ENCODE measurements around the gene ICAM1.

GRCh38 chr19:10231612-10232228, 39.2 kb upstream of the ICAM1 start:
- no peak for TF ChIP-seq YY1 (IDR thresholded peaks at IDR 0.05; ENCODE audit: insufficient read depth, insufficient read length)
- no peak for TF ChIP-seq SUZ12 (IDR thresholded peaks at IDR 0.05; ENCODE audit: extremely low read depth, insufficient read depth, insufficient read length)
- TF ChIP-seq ZNF274 (IDR thresholded peaks at IDR 0.05; ENCODE audit: low read depth, low read length) = no peak
